ENCODE results near the gene SORT1.
"Not testable (repeated sequence)": the region's sequence is repeated elsewhere in the genome, so short reads cannot be mapped to it uniquely, and the experiment has no call there.

SORT1 gene

DNA sequence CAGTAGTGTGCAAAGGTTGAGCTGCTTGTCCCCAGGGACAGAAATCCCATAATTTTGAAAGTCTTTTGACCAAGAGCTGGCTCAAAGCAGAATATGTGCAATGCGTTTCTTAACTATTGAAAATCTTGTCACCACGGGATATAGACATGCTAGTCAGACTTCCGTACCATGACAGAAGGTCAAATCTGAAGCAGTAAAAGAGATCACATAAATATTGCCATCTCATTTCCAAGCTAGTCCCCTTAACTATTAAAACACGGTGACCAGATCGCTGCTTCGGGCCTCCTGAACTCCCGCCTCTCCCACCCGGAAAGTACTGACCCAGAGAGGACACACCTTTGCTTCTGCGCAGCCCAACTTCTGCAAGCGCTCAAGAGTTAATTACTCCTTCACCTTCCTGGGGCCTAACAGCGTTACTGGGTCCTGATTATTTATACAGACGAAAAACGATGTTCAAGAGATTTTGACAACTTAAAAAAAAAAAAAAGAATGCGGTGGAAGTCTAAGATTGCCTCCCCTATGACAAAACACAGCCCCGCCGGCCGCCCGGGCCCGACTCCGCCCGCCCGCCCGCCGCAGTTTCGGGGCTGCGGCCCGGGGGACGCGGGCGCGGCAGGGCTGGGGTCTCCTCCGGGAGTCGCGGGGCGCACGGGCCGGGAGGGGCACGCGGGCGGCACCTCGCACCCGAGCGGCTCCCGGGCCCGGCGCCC, 692 bp downstream of the SORT1 start:
- DNase-seq (ENCODE audit: low read depth in 2 of 2), result no peak

DNA sequence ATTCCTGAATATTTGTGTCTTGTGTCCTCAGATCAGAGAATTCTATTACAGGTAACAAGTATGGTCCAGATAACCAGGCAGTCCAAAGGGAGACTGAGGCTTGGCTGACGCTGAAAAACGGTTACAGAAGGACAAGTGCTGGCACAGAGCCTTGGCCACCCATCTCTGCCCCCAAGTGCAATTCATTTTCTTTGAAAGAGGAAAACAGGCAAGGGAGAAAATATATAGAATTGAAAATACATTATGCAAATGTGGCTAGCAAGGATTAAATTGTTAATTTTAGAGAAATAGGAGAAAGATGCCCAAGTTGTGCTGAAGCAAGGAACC, 1.2 kb downstream of the SORT1 start:
- no peak for DNase-seq (ENCODE audit: low read depth in 2 of 2)

DNA sequence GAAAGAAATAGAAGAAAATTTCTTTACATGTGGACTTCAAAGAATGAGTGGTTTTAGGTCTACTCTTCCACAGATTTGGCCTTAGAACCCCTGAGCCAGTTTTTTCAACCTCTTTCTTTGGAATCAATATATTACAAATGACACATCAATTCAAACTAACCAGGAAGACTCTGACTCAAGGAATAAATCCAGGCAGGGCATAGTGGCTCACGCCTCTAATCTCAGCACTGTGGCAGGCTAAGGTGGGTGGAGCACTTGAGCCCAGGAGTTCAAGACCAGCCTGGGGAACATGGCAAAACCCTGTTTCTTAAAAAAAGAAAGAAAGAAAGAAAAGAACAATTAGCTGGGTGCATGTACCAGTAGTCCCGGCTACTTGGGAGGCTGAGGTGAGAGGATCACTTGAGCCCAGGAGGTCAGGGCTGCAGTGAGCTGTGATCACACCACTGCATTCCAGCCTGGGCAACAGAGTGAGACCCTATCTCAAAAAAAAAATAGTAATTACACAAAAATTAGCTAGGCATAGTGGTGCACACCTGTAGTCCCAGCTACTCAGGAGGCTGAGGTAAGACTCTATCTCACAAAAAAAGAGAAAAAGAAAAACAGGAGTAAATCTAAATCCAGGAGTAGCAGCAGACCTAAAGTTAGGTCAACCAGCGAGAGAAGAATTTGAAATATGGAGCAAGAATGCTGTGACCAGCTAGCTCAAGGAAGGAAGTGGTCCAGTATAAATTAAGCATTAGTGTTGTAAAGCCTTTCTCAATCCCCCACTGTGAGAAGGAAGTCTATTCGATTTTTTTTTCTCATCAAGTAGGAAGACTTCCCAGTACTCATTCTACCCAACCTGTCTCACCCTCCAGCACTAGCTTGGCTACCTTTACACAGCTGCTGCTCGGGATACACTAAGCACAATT, 1.9 kb downstream of the SORT1 start:
- DNase-seq (ENCODE audit: low read depth in 2 of 2), result no peak

DNA sequence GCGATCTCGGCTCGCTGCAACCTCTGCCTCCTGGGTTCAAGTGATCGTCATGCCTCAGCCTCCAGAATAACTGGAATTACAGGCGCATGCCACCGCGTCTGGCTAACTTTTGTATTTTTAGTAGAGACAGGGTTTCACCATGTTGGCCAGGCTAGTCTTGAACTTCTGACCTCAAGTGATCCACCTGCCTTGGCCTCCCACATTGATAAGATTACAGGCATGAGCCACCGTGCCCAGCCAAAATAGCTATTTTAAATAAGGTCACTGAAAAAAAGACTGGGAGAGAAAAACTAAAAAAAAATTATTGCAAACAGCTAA, 2.5 kb downstream of the SORT1 start:
- DNase-seq (ENCODE audit: low read depth in 2 of 2), result not testable (repeated sequence)

DNA sequence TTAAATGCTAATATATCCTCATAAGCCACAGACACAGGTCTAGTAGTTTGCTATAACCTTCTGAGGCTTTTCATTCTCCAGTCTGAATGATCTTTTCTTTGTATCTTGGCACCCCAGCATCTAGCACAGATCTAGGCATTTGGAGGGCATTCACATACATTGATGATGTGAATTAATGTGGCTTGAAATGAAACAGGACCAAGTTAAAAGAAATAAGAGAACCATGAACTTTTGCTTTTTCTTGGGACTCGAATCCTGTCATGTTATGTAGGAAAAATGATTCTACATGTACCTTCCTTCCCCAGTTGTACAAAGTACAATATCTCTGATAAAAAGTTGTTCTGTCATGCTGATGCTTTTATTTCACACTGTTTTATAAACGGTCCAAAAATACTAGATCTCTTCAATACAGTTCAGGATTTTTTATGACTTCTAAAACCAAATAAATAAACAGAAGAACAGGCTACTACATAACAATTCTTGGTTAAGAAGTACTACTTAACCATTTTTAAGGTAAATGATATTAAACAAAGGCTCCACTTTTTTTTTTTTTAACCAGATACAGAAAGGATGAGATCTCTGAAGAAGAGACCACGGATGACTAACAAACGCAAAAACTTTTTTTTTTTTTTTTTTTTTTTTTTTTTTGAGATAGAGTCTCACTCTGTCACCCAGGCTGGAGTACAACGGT, 3.0 kb downstream of the SORT1 start:
- DNase-seq (ENCODE audit: low read depth in 2 of 2), result no peak

DNA sequence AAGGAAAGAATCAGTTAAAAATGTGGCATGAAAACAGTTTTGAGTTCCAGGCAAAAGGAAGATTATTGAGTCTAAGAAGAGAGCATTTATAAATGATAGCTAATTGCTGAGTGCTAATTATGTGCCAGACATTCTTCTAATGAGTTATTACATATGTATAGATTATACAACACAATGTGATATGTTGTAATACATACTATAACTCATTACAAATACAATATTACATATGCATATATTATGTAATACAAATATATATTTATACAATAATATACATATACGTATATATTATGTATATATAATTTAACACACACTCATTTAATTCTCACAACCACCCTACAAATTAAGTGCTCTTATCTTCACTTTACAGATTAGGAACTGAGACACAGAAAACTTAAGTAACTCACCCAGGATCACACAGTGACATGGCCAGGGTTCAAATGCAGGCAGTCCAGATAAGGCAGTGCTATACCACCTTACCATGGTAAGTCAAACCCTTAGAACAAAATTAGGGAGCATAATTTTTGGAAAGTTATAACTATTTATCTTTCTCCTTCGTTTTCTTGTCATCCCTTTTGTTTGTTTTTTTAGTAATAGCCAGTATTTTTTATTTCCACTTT, 4.0 kb downstream of the SORT1 start:
- DNase-seq (ENCODE audit: low read depth in 2 of 2), result no peak

DNA sequence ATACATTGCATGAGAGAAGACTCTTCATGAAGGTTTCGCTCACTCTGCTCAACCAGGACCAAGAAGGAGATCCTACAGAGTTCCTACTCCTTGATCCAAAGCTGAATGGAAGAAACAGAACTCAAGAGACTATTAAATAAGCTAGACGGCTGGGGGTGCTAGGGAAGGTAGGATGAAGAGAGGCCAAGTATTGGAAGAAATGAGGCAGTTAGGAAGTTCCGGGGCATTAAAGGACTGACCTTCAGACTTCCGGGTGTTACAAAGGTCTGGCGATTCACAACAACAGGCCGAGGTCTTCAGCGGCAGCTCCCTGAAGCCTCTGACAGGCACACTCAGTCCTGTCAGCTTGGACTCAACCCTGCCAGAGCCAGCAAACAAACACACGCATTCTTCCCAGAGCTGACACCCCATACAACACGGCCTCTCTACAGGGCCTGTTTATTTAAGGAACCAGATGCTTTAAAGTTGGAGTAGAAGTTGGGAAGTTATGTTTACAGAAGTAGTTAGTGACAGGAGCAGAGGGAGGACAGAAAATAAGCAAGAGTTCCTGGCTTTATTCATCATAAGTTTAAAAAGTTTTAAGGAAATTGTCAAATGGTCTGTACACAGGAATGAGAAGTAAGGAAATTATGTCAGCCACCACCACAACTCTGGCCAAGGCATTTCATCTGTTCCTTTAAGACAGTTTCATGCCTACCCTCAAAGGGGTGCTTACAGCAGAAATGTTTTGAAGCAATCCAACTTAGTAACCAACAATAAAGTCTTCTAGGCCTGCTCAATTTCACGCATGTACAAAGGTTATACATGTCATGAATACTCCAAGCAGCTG, 4.7 kb downstream of the SORT1 start:
- no peak for DNase-seq (ENCODE audit: low read depth in 2 of 2)

DNA sequence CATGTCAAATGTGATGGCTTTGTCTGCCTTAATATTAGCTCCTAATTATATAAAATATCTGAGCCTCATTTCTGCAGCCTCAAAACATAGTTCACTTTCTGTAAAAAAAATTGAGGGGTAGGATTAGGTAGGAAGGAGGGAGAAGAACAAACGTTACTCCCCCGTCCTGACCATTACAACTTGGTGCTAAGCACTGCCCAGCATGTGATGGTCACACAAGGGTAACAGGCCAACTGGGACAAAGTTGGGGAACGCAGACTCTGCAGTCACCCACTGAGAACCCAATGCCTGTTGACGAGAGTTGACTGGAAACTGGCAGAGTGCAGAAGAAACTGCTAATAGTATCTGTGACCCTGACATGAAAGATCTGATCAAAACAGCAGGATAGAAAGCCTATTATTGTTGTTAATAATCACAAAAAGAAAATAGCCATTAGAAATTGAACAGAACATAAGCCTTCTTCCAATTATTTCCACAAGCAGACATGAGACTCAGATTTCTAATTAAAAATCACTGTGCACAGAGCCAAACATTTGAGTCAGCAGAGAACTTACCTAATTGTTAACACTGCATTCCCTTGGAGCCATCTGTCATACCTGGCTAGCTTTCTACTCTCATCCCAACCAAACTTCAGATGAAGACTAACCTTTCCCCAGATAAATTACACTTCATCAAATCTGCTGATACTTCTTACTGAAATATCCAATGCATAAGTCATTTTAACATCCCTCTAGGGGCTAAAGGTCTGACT, 5.5 kb downstream of the SORT1 start:
- no peak for DNase-seq (ENCODE audit: low read depth in 2 of 2)

DNA sequence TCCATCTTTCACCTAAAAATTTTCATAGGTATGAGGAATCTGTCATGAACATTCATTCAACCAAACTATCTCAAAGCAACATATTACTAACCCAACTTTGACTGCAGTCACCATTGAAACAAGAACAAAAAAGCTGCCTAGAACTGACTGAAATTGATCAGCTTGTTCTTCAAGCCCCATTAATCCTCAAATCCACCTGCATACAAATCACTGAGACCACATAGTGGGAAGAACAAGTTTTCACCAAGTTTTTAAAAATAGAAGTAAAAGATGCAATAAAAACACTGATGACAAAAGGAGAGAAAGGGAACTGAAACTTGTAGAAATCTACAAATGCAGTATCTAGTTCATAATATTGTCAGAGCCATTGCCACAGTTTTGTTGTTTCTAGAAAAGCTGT, 6.1 kb downstream of the SORT1 start:
- no peak for DNase-seq (ENCODE audit: low read depth in 2 of 2)

DNA sequence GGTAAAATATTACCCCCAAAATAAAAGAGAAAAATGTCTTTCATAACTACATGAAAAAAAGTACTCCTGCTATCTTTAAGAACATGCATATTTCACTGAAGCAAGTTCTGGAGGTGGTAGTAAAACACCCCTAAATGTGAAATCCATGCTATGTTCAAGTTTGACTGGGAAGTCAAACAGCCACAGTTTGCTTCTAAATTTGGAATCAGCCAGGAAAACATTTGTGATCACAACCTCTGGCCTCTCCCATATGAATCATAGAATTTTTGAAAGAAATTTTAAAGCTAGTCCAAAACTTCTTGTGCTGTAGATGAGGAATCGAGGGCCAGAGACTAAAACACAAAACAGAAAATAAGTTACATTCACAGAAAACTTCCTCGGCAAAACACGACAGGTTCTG, 6.6 kb downstream of the SORT1 start:
- no peak for DNase-seq (ENCODE audit: low read depth in 2 of 2)

DNA sequence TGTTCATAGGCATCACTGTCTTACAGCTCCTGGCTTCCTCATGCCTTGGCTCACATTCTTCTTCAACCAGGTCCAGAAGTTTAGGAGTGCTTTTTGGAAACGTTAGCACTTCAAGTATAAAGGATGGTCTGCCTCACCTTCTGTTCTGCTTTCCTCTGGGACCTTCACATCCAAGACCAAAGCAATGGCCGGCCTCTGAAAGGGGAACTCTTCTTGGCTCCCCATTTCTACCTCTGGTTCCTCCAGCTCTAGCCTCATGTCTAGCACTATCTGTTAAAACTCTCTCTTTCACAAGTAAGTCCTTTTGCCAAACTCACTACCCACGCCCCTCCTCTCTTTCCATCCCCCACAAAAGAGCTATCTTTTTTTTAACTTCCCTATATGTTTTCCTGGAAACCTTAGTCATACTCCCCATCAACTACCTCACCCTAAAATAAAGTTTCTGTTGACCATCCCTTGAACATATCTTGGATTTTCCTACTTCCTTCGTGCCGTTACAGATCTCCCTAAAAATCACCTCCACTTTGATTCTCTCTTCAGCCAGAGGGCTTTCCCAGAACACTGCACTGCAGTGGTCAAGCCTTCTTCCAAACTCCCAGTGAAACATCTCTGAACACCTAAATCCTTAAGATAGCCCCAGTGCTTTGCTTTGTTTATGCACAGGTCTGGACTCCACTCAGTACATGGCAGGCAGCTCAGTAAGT, 7.9 kb downstream of the SORT1 start:
- DNase-seq (ENCODE audit: low read depth in 2 of 2), result no peak

DNA sequence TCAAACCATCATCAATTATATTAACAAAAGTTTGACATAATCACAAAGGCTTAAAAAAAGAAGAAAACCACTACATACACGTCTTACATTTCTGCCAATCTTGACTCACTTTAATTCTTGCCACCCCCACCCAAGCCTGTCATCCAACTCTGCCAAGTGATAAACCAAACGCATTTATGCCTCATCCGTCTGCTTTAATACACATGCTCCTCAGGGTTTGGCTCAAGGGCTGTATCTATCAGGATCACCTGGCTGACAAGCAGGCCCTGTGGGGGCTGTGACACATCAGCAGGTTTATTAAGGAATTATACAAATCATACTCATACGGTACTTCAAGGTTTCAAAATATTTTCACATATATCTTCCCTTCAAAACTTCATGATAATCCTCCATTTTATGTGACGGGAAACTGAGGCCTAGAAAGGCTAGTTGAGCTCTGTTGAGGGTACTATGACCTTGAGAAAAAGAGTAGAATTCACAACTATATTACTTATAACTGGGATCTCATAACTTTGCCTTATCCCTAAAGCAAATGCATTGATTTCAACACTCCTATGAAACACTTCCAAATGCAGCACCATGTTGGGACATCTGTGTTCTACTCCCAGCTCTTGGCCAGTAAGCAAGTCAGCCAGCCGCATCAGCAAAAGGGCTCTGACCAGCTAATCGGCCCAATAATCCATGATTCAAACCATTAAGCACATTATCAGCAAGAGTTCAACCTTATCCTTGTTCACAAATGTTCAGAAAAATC, 8.7 kb downstream of the SORT1 start:
- DNase-seq (ENCODE audit: low read depth in 2 of 2), result no peak

DNA sequence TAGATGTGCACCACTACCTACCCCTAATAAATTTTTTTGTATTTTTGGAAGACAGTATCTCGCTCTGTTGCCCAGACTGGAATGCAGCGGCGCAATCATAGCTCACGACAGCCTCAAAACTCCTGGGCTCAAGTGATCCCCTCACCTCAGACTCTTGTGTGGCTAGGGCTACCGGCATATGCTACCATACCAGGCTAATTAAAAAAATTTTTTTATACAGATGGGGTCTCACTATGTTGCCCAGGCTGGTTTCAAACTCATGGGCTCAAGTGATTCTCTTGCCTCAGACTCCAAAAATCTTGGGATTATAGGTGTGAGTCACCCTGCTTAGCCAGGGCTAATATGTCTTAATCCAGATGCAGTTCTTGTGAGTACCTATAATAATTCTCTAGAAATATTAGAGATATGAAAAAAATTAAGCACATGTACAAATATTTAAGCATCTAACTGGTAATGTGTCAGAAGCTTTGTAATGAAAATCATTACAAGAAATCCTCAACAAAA, 9.5 kb downstream of the SORT1 start:
- DNase-seq (ENCODE audit: low read depth in 2 of 2), result no peak

DNA sequence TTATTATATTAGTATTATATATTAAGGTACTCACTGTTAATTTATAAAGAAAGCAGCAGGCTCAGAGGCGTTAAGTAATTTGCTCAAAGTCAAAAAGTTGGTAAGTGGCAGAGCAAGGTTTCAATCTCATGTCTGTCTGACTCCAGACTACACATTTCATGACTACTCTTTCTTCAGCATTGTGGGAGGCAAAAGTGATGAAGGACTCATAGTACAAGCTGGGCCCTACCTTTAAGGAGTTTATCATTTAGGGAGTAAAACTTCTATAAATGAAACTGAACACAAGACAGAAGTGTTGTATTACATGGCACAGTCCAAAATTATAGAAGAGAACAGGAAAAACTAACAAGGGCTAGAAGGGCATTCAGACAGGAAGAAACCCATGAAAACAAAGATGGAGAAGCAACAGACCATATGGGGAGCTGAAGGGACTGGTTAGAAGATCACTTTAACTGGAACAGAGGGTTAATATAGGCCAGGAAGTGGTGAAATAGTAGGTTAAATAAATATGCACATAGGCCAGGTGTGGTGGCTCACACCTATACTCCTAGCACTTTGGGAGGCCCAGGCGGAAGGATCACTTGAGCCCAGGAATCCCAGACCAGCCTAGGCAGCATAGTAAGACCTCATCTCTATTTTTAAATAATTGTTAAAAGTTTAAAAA, 11.5 kb downstream of the SORT1 start:
- DNase-seq (ENCODE audit: low read depth in 2 of 2), result no peak

DNA sequence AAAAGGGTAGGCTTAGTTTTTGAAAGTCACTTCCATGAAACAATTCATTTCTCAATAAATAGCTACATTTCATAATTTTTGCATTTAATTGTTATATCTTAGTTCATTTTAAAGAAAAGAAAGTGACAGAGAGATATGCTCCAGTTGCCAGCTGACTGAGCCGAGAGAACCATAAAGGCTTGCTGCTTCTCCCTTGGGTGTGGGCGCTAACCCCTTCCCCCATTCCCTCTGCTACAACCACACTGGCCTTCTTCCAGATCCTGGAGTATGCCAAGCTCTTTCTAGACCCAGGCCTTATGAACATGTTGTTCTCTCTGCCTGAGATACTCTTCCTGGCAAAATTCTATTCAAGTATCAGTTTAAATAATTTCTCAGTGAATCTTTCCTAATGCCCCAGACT, 12.3 kb downstream of the SORT1 start:
- no peak for DNase-seq (ENCODE audit: low read depth in 2 of 2)

DNA sequence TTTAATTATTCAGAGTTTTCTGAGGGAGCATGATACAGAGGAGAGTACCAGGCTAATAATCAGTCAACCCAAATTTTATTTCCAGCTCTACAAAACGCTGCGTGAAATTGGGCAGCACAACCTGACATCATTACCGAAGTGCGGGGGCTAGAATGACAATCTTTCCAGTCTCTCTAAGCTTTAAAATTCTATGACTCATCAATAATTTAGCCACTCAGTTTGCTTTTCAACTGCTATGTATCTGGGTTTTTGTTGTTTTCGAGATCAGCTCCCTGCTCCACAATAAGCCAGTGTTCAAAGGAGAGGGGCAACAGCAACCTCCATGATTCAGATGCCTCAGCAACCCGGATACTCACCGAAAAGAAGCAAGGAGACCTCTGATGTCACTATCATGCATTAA, 13.9 kb downstream of the SORT1 start:
- no peak for DNase-seq (ENCODE audit: low read depth in 2 of 2)

DNA sequence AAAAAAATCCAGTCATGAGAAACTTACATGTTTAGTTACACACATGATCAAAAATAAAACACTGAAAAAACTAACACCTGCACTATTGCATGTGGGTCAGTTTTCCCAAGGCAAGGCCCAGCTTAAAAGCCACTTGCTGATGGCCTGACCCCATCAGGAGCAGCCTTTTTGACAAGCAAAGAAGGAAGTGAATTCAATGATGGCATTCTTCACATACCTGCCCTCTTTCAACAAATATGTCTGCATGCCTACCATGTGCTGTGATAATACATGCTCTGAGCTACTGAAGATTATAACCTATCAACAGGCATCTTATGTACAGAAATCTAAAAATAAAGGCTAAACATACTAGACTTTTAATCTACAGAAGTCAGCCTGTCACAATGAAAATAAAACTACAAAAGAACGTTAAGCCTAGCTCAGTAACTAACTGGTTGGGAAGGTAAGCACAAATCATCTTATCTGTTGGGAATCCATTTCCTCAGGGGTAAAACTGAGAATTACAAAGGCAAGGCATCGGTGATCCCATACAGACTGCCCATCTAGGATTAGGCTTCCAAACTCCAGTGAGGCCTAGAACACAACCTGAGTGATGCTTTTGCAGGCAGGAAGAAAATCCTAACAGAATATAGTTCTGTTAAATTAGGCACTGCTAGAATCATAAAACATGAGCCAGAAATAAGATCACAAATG, 14.5 kb downstream of the SORT1 start:
- DNase-seq (ENCODE audit: low read depth in 2 of 2), result no peak

DNA sequence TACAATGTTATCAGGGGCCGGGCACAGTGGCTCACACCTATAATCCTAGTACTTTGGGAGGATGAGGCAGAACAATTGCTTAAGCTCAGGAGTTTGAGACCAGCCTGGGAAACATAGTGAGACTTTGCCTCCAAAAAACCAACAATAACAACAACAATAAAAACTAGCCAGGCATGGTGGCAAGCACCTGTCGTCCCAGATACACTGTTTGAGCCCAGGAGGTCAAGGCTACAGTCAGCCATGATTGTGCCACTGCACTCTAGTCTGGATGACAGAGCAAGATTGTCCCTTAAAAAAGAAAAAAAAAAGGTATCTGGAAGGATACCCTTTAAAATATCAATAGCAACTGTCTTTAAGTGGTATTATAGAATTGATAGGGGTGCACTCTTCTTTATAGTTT, 16.1 kb downstream of the SORT1 start:
- no peak for DNase-seq (ENCODE audit: low read depth in 2 of 2)
